Measurements from ENCODE around the gene MED1.

Gene MED1

GRCh38 chr17:39365872-39366271, 85.2 kb downstream of the MED1 start:
- no peak for DNase-seq (ENCODE audit: low read depth in 3 of 3, low spot score in 1 of 3)

GRCh38 chr17:39365242-39365641, 85.8 kb downstream of the MED1 start:
- no peak for DNase-seq (ENCODE audit: low read depth in 3 of 3, low spot score in 1 of 3)

DNA sequence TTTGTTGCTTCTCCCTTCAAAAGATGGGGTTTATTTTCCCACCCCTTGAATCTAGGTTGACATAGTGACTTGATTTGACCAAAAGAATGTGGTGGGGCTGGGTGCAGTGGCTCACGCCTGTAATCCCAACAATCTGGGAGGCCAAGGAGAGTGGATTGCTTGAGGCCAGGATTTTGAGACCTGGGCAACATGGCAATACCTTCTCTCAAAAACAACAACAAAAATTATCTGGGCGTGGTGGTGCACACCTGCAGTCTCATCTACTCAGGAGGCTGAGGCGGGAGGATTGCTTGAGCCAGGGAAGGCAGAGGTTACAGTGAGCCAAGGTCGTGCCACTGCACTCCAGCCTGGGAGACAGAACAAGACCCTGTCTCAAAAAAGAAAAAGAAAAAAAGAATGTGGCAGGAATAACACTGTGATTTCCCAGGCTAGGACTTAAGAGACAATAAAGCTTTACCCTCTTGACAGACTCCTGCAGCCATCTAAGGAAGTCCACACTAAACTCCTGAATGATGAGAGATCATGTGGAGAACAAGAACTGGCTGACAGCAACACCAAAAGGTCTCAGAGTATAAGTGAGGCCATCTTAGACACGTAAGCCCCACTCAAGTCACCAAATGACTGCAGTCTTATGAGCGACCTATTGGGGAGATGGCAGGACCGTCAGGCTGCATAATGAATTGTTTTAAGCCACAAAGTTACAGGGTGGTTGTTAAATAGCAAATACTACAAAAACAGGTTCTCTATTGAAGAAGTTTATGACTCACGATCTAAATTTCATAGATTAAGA, 86.6 kb downstream of the MED1 start:
- DNase-seq (ENCODE audit: low read depth in 3 of 3, low spot score in 1 of 3), result no peak

DNA sequence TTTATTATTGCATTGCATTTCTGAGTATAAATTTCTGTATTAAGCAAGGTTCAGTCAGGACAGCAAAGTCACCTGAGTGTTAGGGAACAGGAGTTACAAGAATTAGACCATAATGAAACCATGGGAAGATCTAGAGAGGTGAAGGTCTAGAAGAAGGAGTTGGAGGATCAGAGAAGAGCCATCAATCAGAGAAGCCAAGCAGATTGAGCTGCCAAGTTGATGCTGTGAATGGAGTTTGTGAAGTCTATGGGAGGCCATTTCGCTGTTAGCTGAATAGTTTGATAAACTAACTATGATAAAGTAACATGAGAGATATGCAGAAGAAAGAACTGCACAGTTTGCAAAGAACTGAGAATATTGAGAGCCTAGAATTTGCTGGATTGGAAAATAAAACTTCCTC, 90.0 kb downstream of the MED1 start:
- no peak for DNase-seq (ENCODE audit: low read depth in 3 of 3, low spot score in 1 of 3)

DNA sequence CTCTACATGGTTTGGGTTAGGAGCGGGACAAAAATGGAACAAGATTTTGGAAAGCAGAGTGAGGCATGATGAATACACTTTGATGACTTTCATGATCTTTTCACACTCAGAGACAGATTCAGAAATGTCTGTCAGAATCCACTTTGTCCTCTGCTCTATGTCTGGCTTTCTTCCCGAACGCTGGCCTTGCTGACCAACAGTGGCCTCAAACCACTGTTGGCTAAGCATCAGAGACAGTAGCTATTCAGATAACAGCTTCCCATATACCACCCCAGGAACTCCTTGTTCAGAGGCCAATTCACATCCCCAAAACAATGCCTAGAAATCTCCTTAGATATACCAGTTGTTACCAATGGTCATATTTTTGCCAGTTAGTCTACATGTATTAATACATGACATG, 90.5 kb downstream of the MED1 start:
- no peak for DNase-seq (ENCODE audit: low read depth in 3 of 3, low spot score in 1 of 3)

GRCh38 chr17:39359994-39360393, 91.1 kb downstream of the MED1 start:
- no peak for DNase-seq (ENCODE audit: low read depth in 3 of 3, low spot score in 1 of 3)

GRCh38 chr17:39357986-39358385, 93.1 kb downstream of the MED1 start:
- no peak for DNase-seq (ENCODE audit: low read depth in 3 of 3, low spot score in 1 of 3)

DNA sequence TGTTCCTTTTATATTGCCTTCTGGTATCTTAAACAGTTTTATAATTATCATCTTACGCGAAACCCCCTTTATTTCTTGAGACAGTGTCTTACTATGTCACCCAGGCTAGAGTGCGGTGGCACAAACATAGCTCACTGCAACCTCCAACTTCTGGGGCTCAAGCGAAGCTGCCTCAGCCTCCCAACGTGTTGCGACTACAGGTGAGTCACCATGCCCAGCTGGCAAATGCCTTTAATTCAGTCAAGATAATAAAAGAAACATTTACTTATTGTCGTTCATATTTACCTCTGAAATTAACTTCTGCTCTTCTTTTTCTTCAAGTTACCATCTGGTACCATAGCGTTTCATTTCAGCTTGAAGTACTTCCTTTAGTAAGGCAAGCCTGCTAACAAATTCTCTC, 93.6 kb downstream of the MED1 start:
- DNase-seq (ENCODE audit: low read depth in 3 of 3, low spot score in 1 of 3), result no peak
